ENCODE data around the gene ARFIP1.
A peak's percentile ranks its signal among the peaks of the same experiment; 100 is the strongest.

ARFIP1 gene

GRCh38 chr4:152784490-152785350, 5.0 kb downstream of the ARFIP1 start:
- DNase-seq = no peak

GRCh38 chr4:152785639-152786615, 6.2 kb downstream of the ARFIP1 start:
- DNase-seq = no peak

GRCh38 chr4:152786627-152787026, 6.9 kb downstream of the ARFIP1 start:
- DNase-seq = no peak

GRCh38 chr4:152795891-152796290, 16.1 kb downstream of the ARFIP1 start:
- DNase-seq = no peak

- DNase-seq = peak in 1 of 58 donors; percentile 8
These were observed 23.8 kb downstream of the ARFIP1 start for GRCh38 chr4:152803541-152803940.

GRCh38 chr4:152805071-152805650, 25.4 kb downstream of the ARFIP1 start:
- no peak for DNase-seq

- DNase-seq = peak in 2 of 58 donors; percentile 10 to 15
These were observed 26.1 kb downstream of the ARFIP1 start for GRCh38 chr4:152805818-152806217.

- DNase-seq = no peak
These were observed 26.9 kb downstream of the ARFIP1 start for GRCh38 chr4:152806501-152807125.

GRCh38 chr4:152807294-152807829, 27.6 kb downstream of the ARFIP1 start:
- DNase-seq = no peak

DNA sequence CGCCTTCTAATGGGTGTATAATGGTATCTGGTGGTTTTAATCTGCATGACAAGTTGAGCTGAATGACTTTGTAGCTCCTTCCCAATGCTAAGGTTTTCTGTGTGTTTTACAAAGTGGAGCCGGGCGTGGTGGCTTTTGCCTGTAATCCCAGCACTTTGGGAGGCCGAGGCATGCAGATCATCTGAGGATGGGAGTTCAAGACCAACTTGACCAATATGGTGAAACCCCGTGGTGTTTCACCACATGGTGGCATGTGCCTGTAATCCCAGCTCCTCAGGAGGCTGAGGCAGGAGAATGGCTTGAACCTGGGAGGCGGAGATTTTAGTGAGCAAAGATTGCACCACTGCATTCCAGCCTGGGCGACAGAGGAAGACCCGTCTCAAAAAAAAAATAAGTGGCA, 28.9 kb downstream of the ARFIP1 start:
- DNase-seq = no peak

- DNase-seq = no peak
These were observed 31.0 kb downstream of the ARFIP1 start for GRCh38 chr4:152810715-152811287.

- DNase-seq = no peak
These were observed 35.3 kb downstream of the ARFIP1 start for GRCh38 chr4:152815078-152815477.

DNA sequence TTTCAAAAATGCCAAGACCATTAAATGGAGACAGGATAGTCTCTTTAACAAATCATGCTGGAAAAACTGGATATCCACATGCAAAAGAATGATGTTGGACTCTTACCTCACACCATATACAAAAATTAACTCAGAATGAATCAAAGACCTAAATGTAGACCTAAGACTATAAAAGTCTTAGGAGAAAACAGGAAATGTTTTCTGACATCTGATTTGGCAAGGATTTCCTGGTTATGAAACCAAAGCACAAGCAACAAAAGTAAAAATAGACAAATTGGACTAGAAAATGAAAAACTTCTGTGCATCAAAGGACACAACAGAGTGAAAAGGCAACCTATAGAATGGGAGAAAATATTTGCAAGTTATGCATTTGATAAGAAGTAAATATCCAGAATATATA, 37.6 kb downstream of the ARFIP1 start:
- DNase-seq = no peak

GRCh38 chr4:152819026-152819645, 39.4 kb downstream of the ARFIP1 start:
- peak in 1 of 58 donors; percentile 10 for DNase-seq

DNA sequence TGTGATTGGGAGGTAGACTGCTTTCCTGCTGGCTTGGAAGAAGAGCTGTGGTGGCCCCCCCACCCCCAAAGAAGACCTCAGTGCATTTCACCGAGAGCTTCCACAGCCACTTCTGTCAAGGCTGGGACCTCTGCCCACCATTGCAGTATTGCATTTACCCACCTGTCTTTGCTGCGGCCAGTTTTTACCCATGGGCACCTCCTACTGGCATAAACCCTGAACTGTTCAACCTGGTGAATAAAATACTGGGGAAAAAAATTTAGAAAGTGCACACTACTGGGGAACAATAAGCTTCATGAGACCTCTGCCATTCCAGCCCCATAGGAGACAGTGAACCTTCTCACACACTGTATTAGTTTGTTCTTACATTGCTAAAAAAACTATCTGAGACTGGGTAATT, 40.3 kb downstream of the ARFIP1 start:
- no peak for DNase-seq

DNA sequence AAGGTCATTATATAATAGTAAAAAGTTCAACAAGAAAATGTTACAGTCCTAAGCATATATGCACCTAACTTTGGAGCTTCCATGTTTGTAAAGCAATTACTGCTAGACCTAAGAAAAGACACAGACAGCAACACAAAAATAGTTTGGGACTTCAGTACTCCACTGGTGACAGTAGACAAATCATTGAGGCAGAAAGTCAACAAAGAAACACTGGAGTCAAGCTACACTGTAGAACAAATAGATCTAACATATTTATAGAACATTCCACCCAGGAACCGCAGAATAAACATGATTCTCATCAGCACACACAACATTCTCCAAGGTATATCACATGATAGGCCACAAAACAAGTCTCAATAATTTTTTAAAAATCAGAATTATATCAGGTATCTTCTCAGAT, 42.6 kb downstream of the ARFIP1 start:
- no peak for DNase-seq

- no peak for DNase-seq
These were observed 44.8 kb downstream of the ARFIP1 start for GRCh38 chr4:152824561-152824960.

- DNase-seq = no peak
These were observed 45.6 kb downstream of the ARFIP1 start for GRCh38 chr4:152825336-152825735.

GRCh38 chr4:152828122-152828521, 48.4 kb downstream of the ARFIP1 start:
- no peak for DNase-seq

DNA sequence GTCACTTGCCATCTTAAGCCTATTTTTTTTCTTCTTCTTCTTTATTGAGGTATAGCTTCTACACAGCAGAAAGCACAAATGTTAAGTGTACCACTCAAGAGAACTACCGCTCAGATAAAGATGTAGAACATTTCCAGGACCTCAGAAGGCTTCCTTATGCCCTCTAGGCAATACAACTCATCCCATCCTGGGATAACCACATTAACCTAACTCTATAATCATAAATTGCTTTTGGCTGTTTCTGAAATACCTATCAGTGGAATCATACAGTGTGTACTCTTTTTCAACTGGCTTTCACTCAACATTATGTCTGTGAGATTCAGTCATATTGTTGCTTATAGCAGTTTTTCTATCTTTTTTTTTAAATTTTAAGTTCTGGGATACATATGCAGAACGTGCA, 51.7 kb downstream of the ARFIP1 start:
- DNase-seq = no peak

All from anterior cingulate cortex (tissue), 58 donors.